Chondrocyte (in vitro differentiated cells): Measurements from ENCODE around the gene RAPGEF5. TPM values are rescaled to one million over a fixed set of nuclear protein-coding genes. Genes with fewer than 3 reads are reported as not detected.

Experiments used
- DNase-seq: peaks from one replicate; pipeline ENCODE4 v3.0.0; 2021; ENCODE audit warnings: mixed read lengths, low spot score
- H3K27ac Mint-ChIP-seq: one replicate; pipeline ENCODE4 v1.8.0; 2021; ENCODE audit warnings: mild to moderate bottlenecking, moderate library complexity, mixed read lengths; ENCODE audit not compliant: unreplicated experiment
- H3K27me3 Mint-ChIP-seq: 2 replicates; pipeline ENCODE4 v1.8.0; 2021; ENCODE audit warnings: low read depth, mixed read lengths
- H3K36me3 Mint-ChIP-seq: 2 replicates; pipeline ENCODE4 v1.8.0; 2021; ENCODE audit warnings: low read depth, mixed read lengths
- H3K4me1 Mint-ChIP-seq: 2 replicates; pipeline ENCODE4 v1.8.0; 2021; ENCODE audit warnings: low read depth, mild to moderate bottlenecking, mixed read lengths
- H3K4me3 Mint-ChIP-seq: one replicate; pipeline ENCODE4 v1.8.0; 2021; ENCODE audit warnings: mild to moderate bottlenecking, moderate library complexity, mixed read lengths; ENCODE audit not compliant: unreplicated experiment
- H3K9me3 Mint-ChIP-seq: 2 replicates; pipeline ENCODE4 v1.8.0; 2021; ENCODE audit warnings: low read depth, mixed read lengths
- CTCF ChIP-seq: fragments of 200-600 bp; sonication (generic); IDR thresholded peaks from 2 replicates; pipeline ENCODE4 v1.5.0; 2021; ENCODE audit warnings: antibody characterized with exemption, mild to moderate bottlenecking, moderate library complexity
- total RNA-seq: library from RNA; stranded (reverse); gene quantifications from 3 replicates; pipeline ENCODE4 v1.2.1, GENCODE V29; 2021

The RAPGEF5 gene
- total RNA-seq, 1 donor from 2014 or later: 2.2 TPM

GRCh38 chr7:22187691-22188348, 169.1 kb downstream of the RAPGEF5 start:
- no peak overlapping the region for H3K27ac Mint-ChIP-seq
- DNase-seq: no peak
- TF ChIP-seq CTCF: no peak
- H3K4me1 Mint-ChIP-seq: peaks cover 1% of the 10 kb centered on the region
- no peaks in the 10 kb centered on the region for H3K36me3 Mint-ChIP-seq
- no peak overlapping the region for H3K4me3 Mint-ChIP-seq
- H3K27me3 Mint-ChIP-seq: peaks cover 9% of the 10 kb centered on the region
- H3K9me3 Mint-ChIP-seq: no peaks in the 10 kb centered on the region

- Mint-ChIP-seq H3K36me3 (no peaks in the 10 kb centered on the region), H3K27me3 (peaks cover 20% of the 10 kb centered on the region), H3K4me1 (no peaks in the 10 kb centered on the region), H3K9me3 (peaks cover 3% of the 10 kb centered on the region), H3K27ac (no peak overlapping the region), H3K4me3 (no peak overlapping the region)
- no peak for DNase-seq
- no peak for TF ChIP-seq CTCF
Observed at GRCh38 chr7:22185559-22185958, 171.4 kb downstream of the RAPGEF5 start.

- H3K4me3 Mint-ChIP-seq: no peak overlapping the region
- H3K9me3 Mint-ChIP-seq: peaks cover 10% of the 10 kb centered on the region
- no peaks in the 10 kb centered on the region for H3K36me3 Mint-ChIP-seq
- H3K4me1 Mint-ChIP-seq: no peaks in the 10 kb centered on the region
- H3K27ac Mint-ChIP-seq: no peak overlapping the region
- peaks cover 24% of the 10 kb centered on the region for H3K27me3 Mint-ChIP-seq
- TF ChIP-seq CTCF: no peak
- DNase-seq: no peak
Observed at GRCh38 chr7:22184549-22185199, 172.3 kb downstream of the RAPGEF5 start.

GRCh38 chr7:22183522-22184280, 173.3 kb downstream of the RAPGEF5 start:
- Mint-ChIP-seq H3K27me3 (peaks cover 24% of the 10 kb centered on the region), H3K9me3 (peaks cover 13% of the 10 kb centered on the region), H3K36me3 (no peaks in the 10 kb centered on the region), H3K4me3 (no peak overlapping the region), H3K27ac (no peak overlapping the region), H3K4me1 (no peaks in the 10 kb centered on the region)
- TF ChIP-seq CTCF: no peak
- DNase-seq: no peak

GRCh38 chr7:22182149-22182548, 174.8 kb downstream of the RAPGEF5 start:
- H3K36me3 Mint-ChIP-seq: peaks cover 2% of the 10 kb centered on the region
- no peak overlapping the region for H3K27ac Mint-ChIP-seq
- peaks cover 24% of the 10 kb centered on the region for H3K27me3 Mint-ChIP-seq
- no peaks in the 10 kb centered on the region for H3K4me1 Mint-ChIP-seq
- no peak for DNase-seq
- H3K9me3 Mint-ChIP-seq: peaks cover 13% of the 10 kb centered on the region
- no peak for TF ChIP-seq CTCF
- no peak overlapping the region for H3K4me3 Mint-ChIP-seq
